Fibroblast of the aortic adventitia (primary cell): Measurements from ENCODE around the gene SLC27A2. TPM values are rescaled to one million over a fixed set of nuclear protein-coding genes. Genes with fewer than 3 reads are reported as not detected.
A peak's percentile ranks its signal among the peaks of the same experiment; 100 is the strongest.

Experiments used
- DNase-seq: peaks from one replicate; pipeline ENCODE4 v3.0.0-alpha.2; 2010; ENCODE audit warnings: low read depth
- H3K4me3 ChIP-seq: 2 replicates; pipeline ENCODE4 v1.5.1; 2011; ENCODE audit warnings: low read depth, mild to moderate bottlenecking, control low read depth, low read length, moderate library complexity
- total RNA-seq: library from RNA; depleted of rRNA; stranded (reverse); fragments of >200 nt; gene quantifications from 2 replicates; pipeline ENCODE4 v1.2.3, GENCODE V29; 2012; ENCODE audit warnings: low replicate concordance
- TF ChIP-seq, protein P1 (sequence below): IDR thresholded peaks from 2 replicates; pipeline ENCODE4 v1.5.1; 2011; ENCODE audit warnings: mild to moderate bottlenecking, low read length, control low read depth, inconsistent platforms; ENCODE audit not compliant: insufficient read depth

Gene SLC27A2
- total RNA-seq, 1 donor = not detected

DNA sequence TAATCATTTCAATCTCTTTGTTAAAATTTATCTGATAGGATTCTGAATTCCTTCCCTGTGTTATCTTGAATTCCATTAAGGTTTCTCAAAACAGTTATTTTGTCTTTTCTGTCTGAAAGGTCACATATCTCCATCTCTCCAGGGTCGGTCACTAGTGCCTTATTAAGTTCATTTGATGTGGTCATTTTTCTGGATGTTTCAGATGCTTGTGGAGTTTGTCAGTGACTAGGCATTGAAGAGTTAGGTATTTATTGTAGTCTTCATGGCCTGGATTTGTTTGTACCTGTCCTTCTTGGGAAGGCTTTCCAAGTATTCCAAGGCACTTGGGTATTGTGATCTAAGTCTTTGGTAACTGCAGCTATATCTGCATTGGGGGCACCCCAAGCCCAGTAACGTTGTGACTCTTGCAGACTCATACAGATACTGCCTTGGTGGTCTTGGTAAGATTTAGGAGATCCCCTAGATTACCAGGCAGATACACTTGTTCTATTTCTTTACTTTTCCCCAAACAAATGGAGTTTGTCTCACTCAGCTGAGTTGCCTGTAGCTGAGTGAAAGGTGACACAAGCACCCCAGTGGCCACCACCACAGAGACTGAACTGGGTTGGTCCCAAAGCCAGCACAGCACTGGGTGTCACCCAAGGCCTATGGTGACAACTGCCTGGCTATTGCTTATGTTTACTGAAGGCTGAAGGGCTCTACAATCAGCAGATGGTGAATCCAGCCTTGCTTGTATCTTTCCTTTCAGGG is 18.9 kb upstream of the SLC27A2 start:
- no peak for DNase-seq
- no peak overlapping the region for H3K4me3 ChIP-seq
- TF ChIP-seq, protein P1, sequence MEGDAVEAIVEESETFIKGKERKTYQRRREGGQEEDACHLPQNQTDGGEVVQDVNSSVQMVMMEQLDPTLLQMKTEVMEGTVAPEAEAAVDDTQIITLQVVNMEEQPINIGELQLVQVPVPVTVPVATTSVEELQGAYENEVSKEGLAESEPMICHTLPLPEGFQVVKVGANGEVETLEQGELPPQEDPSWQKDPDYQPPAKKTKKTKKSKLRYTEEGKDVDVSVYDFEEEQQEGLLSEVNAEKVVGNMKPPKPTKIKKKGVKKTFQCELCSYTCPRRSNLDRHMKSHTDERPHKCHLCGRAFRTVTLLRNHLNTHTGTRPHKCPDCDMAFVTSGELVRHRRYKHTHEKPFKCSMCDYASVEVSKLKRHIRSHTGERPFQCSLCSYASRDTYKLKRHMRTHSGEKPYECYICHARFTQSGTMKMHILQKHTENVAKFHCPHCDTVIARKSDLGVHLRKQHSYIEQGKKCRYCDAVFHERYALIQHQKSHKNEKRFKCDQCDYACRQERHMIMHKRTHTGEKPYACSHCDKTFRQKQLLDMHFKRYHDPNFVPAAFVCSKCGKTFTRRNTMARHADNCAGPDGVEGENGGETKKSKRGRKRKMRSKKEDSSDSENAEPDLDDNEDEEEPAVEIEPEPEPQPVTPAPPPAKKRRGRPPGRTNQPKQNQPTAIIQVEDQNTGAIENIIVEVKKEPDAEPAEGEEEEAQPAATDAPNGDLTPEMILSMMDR = no peak

DNA sequence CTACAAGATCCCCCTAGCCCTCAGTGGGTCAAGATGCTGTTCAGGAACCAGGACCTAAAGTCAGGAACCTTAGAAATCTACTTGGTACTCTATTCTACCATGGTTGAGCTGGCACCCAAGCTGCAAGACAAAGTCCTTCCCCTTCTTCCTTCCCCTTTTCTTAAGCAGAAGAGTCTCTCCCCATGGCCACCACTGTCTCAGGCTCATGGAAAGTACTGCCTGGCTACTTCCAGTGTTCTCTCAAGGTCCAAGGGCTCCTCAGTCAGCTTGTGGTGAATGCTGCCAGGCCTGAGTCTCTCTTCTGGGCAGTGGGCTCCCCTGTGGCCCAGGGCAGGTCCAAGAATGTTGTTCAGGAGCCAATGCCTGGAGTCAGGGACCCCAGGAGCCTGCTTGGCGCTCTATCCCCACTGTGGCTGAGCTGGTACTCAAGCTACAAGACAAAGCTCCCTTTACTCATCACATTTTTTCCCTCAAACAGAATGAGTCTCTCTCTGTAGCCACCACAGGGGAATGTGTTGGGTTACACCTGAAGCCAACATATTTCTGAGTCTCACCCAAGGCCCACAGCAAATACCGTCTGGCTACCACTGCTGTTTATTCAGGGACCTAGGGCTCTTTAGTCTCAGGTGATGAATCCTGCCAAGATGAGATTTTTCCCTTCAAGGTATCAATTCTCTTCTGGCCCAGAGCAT is 18.1 kb upstream of the SLC27A2 start:
- DNase-seq = no peak
- TF ChIP-seq, protein P1 = no peak
- no peak overlapping the region for H3K4me3 ChIP-seq

DNA sequence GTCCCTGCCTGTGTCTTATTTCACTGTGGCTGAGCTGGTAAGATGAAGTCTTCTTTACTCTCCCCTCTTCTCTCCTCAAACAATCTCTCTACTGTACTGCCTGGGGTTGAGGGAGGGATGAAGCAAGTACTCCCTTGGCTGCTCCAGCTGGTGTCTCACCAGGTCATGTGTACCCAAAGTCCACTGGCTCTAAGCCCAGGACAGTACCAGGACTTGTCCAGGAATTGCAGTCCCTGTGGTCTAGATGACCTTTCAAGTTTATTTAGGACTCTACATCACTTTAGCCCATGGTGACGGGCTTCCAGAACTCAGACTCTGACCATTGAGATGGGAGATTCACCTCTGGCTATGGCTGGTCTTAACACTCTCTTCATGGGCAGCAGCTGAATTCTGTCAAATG is 17.5 kb upstream of the SLC27A2 start:
- H3K4me3 ChIP-seq = no peak overlapping the region
- TF ChIP-seq, protein P1 = no peak
- no peak for DNase-seq

DNA sequence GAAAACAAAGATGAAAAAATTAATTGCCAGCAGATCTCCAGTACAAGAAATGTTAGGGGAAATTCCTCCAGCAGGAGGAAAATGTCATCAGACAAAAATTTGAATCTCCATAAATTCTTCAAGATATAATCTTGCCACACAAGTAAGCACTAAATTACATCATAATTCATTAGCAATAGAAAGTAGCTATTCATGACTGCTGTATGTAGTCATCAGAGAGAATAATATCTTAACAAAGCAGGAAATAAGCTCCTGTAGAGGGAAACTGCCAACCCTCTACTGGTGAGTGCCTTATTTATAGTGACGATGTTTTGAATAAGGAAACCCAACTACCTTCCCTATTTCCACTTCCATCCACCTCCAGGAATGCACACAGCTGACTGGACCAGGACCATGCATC is 15.8 kb upstream of the SLC27A2 start:
- H3K4me3 ChIP-seq = no peak overlapping the region
- TF ChIP-seq, protein P1 = no peak
- DNase-seq = peak; percentile 86

DNA sequence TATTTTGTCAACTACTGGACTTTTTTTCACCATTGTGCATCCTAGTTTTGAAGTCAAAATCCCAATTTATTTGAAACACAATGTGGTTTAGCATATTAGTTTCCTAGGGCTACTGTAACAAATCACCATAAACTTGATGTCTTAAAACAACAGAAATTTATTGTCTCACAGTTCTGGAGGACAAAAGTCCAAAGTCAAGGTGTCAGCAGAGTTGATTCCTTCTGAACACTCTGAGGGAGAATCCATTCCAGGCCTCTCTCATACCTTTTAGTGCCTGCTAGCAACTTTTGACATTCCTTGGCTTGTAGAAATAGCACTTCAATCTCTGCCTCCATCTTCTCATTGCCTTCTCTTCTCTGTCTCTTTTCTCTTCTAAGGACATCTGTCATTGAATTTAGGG is 14.9 kb upstream of the SLC27A2 start:
- H3K4me3 ChIP-seq = no peak overlapping the region
- no peak for DNase-seq
- TF ChIP-seq, protein P1 = no peak

DNA sequence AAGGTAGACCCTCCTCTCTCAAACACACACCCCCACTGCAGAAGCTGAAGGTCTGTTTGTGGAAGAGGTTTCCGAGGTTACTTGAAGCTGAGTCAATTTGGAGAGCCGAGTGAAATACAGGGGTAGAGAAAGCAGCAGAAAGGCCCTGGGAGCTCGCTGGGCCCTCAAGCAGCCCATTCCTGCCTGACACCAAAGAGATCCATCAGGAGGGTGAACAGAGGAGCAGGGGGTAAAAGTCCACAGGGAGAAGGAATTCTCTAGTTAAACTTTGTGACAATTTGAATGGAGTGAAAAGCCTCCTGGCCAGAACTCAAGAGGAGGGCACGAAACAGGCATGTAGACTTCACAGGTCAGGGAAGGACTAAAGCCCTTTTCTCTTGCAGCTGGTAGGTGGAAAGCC is 13.6 kb upstream of the SLC27A2 start:
- no peak for DNase-seq
- TF ChIP-seq, protein P1 = no peak
- H3K4me3 ChIP-seq = no peak overlapping the region
